Liver (tissue), 9 donors: ENCODE data around the gene FGD4. TPM values are rescaled to one million over a fixed set of nuclear protein-coding genes. Genes with fewer than 3 reads are reported as not detected.

Experiments
- DNase-seq: peaks from one replicate; pipeline ENCODE4 v3.0.0-alpha.2; 2017; ENCODE audit warnings: low spot score
- H3K27ac ChIP-seq, 2 donors: one replicate each; pipeline ENCODE4 v1.7.0; 2013; ENCODE audit warnings: inconsistent platforms in 2 of 2, low read length in 2 of 2, control low read depth in 1 of 2, low read depth in 1 of 2, mild to moderate bottlenecking in 1 of 2
- H3K27me3 ChIP-seq, 4 donors: one replicate each; pipeline versions ENCODE4 v1.6.1 to v1.7.0; 2013; ENCODE audit warnings: low read length in 3 of 4, inconsistent platforms in 1 of 4, mild to moderate bottlenecking in 1 of 4, moderate library complexity in 1 of 4; ENCODE audit not compliant: control insufficient read depth in 4 of 4, insufficient read depth in 4 of 4
- H3K36me3 ChIP-seq, 4 donors: one replicate each; pipeline versions ENCODE4 v1.6.1 to v1.7.0; 2013; ENCODE audit warnings: low read length in 3 of 4, mild to moderate bottlenecking in 3 of 4, low read depth in 1 of 4, moderate library complexity in 1 of 4; ENCODE audit not compliant: control insufficient read depth in 4 of 4, insufficient read depth in 3 of 4
- H3K4me1 ChIP-seq, 4 donors: one replicate each; pipeline versions ENCODE4 v1.6.1 to v1.7.0; 2013; ENCODE audit warnings: low read length in 3 of 4, mild to moderate bottlenecking in 3 of 4, moderate library complexity in 1 of 4; ENCODE audit not compliant: control insufficient read depth in 4 of 4, insufficient read depth in 4 of 4
- H3K4me3 ChIP-seq, 3 donors: one replicate each; pipeline versions ENCODE4 v1.6.1 to v1.7.0; 2013; ENCODE audit warnings: low read length in 3 of 3, control low read depth in 1 of 3, low read depth in 1 of 3, mild to moderate bottlenecking in 1 of 3
- H3K9ac ChIP-seq, 2 donors: one replicate each; pipeline ENCODE4 v1.7.0; 2013; ENCODE audit warnings: low read length in 2 of 2, mild to moderate bottlenecking in 2 of 2, moderate library complexity in 2 of 2, control low read depth in 1 of 2, low read depth in 1 of 2
- H3K9me3 ChIP-seq, 4 donors: one replicate each; pipeline versions ENCODE4 v1.6.1 to v1.7.0; 2013; ENCODE audit warnings: low read length in 3 of 4; ENCODE audit not compliant: control insufficient read depth in 4 of 4
- EGR1 ChIP-seq, 2 donors: IDR thresholded peaks; 2 replicates each; pipeline ENCODE4 v1.6.1; 2016 to 2018; ENCODE audit warnings: antibody characterized with exemption in 2 of 2, low read depth in 2 of 2
- FOXA1 ChIP-seq: IDR thresholded peaks from 2 replicates; pipeline ENCODE4 v1.6.1; 2016; ENCODE audit warnings: antibody characterized with exemption
- FOXA2 ChIP-seq: IDR thresholded peaks from 2 replicates; pipeline ENCODE4 v1.6.1; 2016; ENCODE audit warnings: antibody characterized with exemption
- GABPA ChIP-seq, 2 donors: IDR thresholded peaks in 1 of 2; conservative IDR thresholded peaks in 1 of 2; 2 replicates each; pipeline ENCODE4 v1.6.1; 2016; ENCODE audit warnings: antibody characterized with exemption in 2 of 2, mild to moderate bottlenecking in 1 of 2, moderate library complexity in 1 of 2
- HNF4A ChIP-seq, 2 donors: conservative IDR thresholded peaks; 2 replicates each; pipeline ENCODE4 v1.6.1; 2016; ENCODE audit warnings: antibody characterized with exemption in 2 of 2, mild to moderate bottlenecking in 2 of 2
- HNF4G ChIP-seq: IDR thresholded peaks from 2 replicates; pipeline ENCODE4 v1.6.1; 2016; ENCODE audit warnings: antibody characterized with exemption
- JUND ChIP-seq, 2 donors: IDR thresholded peaks; 2 replicates each; pipeline ENCODE4 v1.6.1; 2016; ENCODE audit warnings: antibody characterized with exemption in 2 of 2
- NR2F2 ChIP-seq: IDR thresholded peaks from 2 replicates; pipeline ENCODE4 v1.6.1; 2016; ENCODE audit warnings: antibody characterized with exemption
- RAD21 ChIP-seq, 2 donors: IDR thresholded peaks; 2 replicates each; pipeline ENCODE4 v1.6.1; 2016; ENCODE audit warnings: antibody characterized with exemption in 2 of 2, mild to moderate bottlenecking in 2 of 2
- RXRA ChIP-seq, 2 donors: IDR thresholded peaks; 2 replicates each; pipeline ENCODE4 v1.6.1; 2017 to 2018; ENCODE audit warnings: antibody characterized with exemption in 2 of 2, mild to moderate bottlenecking in 1 of 2
- SP1 ChIP-seq: IDR thresholded peaks from 2 replicates; pipeline ENCODE4 v1.6.1; 2018; ENCODE audit warnings: antibody characterized with exemption, mild to moderate bottlenecking
- TAF1 ChIP-seq: conservative IDR thresholded peaks from 2 replicates; pipeline ENCODE4 v1.6.1; 2016; ENCODE audit warnings: antibody characterized with exemption, mild to moderate bottlenecking
- YY1 ChIP-seq: IDR thresholded peaks from 2 replicates; pipeline ENCODE4 v1.6.1; 2016; ENCODE audit warnings: antibody characterized with exemption, mild to moderate bottlenecking
- WGBS: extraction: QIAGEN DNeasy Blood & Tissue Kit; methylation state at CpG from one replicate; pipeline ENCODE4 v1.1.7; 2013; 5-methylcytosine and 5-hydroxymethylcytosine counted together
- polyA plus RNA-seq, 2 donors: library from polyadenylated mRNA; stranded (reverse) in 1 of 2; unstranded in 1 of 2; fragments of 200-250 nt in 1 of 2; fragments of >200 nt in 1 of 2; fragmentation: Nextera tagmentation in 1 of 2; extraction: Ambion mirVana in 1 of 2; gene quantifications; one replicate each; pipeline versions ENCODE4 v1.2.1 to v1.2.3, GENCODE V29; 2013 to 2015
- total RNA-seq, 2 donors: library from RNA; depleted of rRNA; stranded (reverse); fragments of >200 nt; gene quantifications; one replicate each; pipeline ENCODE4 v1.2.3, GENCODE V29; 2014
- TF ChIP-seq, protein P1 (sequence below): IDR thresholded peaks from 2 replicates; pipeline ENCODE4 v1.6.1; 2016; ENCODE audit warnings: antibody characterized with exemption
- TF ChIP-seq, protein P2 (sequence below): fragments of 150-350 bp; IDR thresholded peaks from 2 replicates; pipeline ENCODE4 v1.5.1; 2017; ENCODE audit warnings: improper control_type of control experiment, low read depth, low read length; ENCODE audit not compliant: missing input control
- TF ChIP-seq, protein P3 (sequence below): IDR thresholded peaks from 2 replicates; pipeline ENCODE4 v1.6.1; 2016; ENCODE audit warnings: antibody characterized with exemption
- TF ChIP-seq, protein P4 (sequence below): IDR thresholded peaks from 2 replicates; pipeline ENCODE4 v1.6.1; 2016; ENCODE audit warnings: antibody characterized with exemption, mild to moderate bottlenecking
- TF ChIP-seq, protein P5 (sequence below): IDR thresholded peaks from 2 replicates; pipeline ENCODE4 v1.6.1; 2016; ENCODE audit warnings: antibody characterized with exemption
- donor health status: healthy.
- donor health status: healthy.
- donor health status: healthy.
- donor health status: healthy.
- donor health status: healthy.

FGD4 gene
- total and polyA plus RNA-seq, 4 donors: 3.8 to 26.4 (median 9.0) TPM

DNA sequence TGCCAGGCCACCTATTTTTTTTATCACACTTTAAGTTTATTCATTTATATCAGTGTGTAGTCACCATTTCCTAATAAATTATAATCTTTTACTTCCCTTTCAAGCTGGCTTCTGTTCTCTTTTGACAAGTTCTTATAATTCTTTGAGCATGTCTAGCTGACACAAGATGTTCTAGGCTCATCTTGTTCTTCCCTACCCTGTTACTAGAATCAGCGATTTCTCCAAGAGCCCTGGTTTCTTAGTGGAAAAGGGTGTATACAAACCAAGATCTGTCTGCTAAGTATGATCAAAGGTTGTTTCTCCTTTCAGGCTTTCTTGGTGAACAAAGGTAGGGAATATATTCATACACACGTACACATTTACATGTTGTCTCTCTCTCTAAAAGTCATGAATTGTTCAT is 51.0 kb downstream of the FGD4 start:
- 84% methylated on average over 2 of the region's 2 CpGs for WGBS
- H3K27ac ChIP-seq: no peak overlapping the region
- no peak overlapping the region for H3K9ac ChIP-seq
- DNase-seq: no peak
- no peaks in the 10 kb centered on the region for H3K9me3 ChIP-seq
- TF ChIP-seq EGR1 (IDR thresholded peaks at IDR 0.05; ENCODE audit: low read depth in 2 of 2) (no peak), JUND (IDR thresholded peaks at IDR 0.05) (no peak), HNF4A (conservative IDR thresholded peaks at IDR 0.05) (no peak), FOXA2 (no peak), FOXA1 (no peak), RAD21 (IDR thresholded peaks at IDR 0.05) (no peak), SP1 (no peak), NR2F2 (no peak)
- TF ChIP-seq, protein P1, sequence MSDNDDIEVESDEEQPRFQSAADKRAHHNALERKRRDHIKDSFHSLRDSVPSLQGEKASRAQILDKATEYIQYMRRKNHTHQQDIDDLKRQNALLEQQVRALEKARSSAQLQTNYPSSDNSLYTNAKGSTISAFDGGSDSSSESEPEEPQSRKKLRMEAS: no peak
- TF ChIP-seq, protein P2, sequence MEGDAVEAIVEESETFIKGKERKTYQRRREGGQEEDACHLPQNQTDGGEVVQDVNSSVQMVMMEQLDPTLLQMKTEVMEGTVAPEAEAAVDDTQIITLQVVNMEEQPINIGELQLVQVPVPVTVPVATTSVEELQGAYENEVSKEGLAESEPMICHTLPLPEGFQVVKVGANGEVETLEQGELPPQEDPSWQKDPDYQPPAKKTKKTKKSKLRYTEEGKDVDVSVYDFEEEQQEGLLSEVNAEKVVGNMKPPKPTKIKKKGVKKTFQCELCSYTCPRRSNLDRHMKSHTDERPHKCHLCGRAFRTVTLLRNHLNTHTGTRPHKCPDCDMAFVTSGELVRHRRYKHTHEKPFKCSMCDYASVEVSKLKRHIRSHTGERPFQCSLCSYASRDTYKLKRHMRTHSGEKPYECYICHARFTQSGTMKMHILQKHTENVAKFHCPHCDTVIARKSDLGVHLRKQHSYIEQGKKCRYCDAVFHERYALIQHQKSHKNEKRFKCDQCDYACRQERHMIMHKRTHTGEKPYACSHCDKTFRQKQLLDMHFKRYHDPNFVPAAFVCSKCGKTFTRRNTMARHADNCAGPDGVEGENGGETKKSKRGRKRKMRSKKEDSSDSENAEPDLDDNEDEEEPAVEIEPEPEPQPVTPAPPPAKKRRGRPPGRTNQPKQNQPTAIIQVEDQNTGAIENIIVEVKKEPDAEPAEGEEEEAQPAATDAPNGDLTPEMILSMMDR: no peak
- no peak overlapping the region for H3K4me3 ChIP-seq
- no peaks in the 10 kb centered on the region for H3K36me3 ChIP-seq
- H3K4me1 ChIP-seq: peaks cover 0 to 5% (median 1%) of the 10 kb centered on the region in 4 donors
- H3K27me3 ChIP-seq: no peaks in the 10 kb centered on the region

DNA sequence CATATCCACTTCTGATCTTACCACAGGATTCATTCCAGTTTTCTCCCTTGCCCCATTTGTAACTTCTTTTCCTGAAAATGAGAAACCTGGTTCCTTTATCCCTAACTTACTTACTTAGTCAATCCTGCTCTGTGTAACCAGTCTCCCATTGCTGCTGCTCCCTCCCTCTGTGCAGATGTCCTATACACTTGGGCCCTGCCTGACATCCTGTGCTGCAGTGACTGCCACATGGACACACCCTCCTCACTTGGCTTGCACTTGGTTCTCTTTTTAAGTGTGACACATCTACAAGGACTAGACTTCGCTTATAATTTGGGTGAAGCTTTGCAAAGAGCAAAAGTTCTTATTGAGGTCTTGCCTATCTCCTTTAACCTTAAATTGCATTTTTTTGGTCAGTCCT is 51.4 kb downstream of the FGD4 start:
- Histone ChIP-seq H3K4me1 (peaks cover 0 to 6% (median 2%) of the 10 kb centered on the region in 4 donors), H3K36me3 (no peaks in the 10 kb centered on the region), H3K9ac (no peak overlapping the region), H3K27ac (no peak overlapping the region), H3K4me3 (no peak overlapping the region), H3K27me3 (no peaks in the 10 kb centered on the region), H3K9me3 (no peaks in the 10 kb centered on the region)
- 90% methylated on average over 1 of the region's 1 CpG for WGBS
- DNase-seq: no peak
- no peak for TF ChIP-seq HNF4G
- TF ChIP-seq, protein P3, sequence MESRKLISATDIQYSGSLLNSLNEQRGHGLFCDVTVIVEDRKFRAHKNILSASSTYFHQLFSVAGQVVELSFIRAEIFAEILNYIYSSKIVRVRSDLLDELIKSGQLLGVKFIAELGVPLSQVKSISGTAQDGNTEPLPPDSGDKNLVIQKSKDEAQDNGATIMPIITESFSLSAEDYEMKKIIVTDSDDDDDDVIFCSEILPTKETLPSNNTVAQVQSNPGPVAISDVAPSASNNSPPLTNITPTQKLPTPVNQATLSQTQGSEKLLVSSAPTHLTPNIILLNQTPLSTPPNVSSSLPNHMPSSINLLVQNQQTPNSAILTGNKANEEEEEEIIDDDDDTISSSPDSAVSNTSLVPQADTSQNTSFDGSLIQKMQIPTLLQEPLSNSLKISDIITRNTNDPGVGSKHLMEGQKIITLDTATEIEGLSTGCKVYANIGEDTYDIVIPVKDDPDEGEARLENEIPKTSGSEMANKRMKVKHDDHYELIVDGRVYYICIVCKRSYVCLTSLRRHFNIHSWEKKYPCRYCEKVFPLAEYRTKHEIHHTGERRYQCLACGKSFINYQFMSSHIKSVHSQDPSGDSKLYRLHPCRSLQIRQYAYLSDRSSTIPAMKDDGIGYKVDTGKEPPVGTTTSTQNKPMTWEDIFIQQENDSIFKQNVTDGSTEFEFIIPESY: no peak
- TF ChIP-seq TAF1: no peak
- no peak for TF ChIP-seq YY1
- TF ChIP-seq, protein P2: no peak
- TF ChIP-seq, protein P4, sequence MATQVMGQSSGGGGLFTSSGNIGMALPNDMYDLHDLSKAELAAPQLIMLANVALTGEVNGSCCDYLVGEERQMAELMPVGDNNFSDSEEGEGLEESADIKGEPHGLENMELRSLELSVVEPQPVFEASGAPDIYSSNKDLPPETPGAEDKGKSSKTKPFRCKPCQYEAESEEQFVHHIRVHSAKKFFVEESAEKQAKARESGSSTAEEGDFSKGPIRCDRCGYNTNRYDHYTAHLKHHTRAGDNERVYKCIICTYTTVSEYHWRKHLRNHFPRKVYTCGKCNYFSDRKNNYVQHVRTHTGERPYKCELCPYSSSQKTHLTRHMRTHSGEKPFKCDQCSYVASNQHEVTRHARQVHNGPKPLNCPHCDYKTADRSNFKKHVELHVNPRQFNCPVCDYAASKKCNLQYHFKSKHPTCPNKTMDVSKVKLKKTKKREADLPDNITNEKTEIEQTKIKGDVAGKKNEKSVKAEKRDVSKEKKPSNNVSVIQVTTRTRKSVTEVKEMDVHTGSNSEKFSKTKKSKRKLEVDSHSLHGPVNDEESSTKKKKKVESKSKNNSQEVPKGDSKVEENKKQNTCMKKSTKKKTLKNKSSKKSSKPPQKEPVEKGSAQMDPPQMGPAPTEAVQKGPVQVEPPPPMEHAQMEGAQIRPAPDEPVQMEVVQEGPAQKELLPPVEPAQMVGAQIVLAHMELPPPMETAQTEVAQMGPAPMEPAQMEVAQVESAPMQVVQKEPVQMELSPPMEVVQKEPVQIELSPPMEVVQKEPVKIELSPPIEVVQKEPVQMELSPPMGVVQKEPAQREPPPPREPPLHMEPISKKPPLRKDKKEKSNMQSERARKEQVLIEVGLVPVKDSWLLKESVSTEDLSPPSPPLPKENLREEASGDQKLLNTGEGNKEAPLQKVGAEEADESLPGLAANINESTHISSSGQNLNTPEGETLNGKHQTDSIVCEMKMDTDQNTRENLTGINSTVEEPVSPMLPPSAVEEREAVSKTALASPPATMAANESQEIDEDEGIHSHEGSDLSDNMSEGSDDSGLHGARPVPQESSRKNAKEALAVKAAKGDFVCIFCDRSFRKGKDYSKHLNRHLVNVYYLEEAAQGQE: no peak
- TF ChIP-seq, protein P1: no peak
- no peak for TF ChIP-seq FOXA2
- TF ChIP-seq FOXA1: no peak
- no peak for TF ChIP-seq RXRA (IDR thresholded peaks at IDR 0.05)
- TF ChIP-seq, protein P5, sequence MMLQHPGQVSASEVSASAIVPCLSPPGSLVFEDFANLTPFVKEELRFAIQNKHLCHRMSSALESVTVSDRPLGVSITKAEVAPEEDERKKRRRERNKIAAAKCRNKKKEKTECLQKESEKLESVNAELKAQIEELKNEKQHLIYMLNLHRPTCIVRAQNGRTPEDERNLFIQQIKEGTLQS: no peak
- TF ChIP-seq HNF4A (conservative IDR thresholded peaks at IDR 0.05): no peak
- TF ChIP-seq EGR1 (IDR thresholded peaks at IDR 0.05; ENCODE audit: low read depth in 2 of 2): no peak
- no peak for TF ChIP-seq JUND (IDR thresholded peaks at IDR 0.05)
- no peak for TF ChIP-seq NR2F2
- no peak for TF ChIP-seq SP1
- TF ChIP-seq RAD21 (IDR thresholded peaks at IDR 0.05): no peak
- TF ChIP-seq GABPA (IDR thresholded peaks at IDR 0.05 in 1 of 2, conservative IDR thresholded peaks at IDR 0.05 in 1 of 2): no peak
